IPS-18a (cell line): Measurements from ENCODE around the gene FAN1.
A peak's percentile ranks its signal among the peaks of the same experiment; 100 is the strongest.

ENCODE experiments used
- H3K27ac ChIP-seq: one replicate; pipeline ENCODE4 v1.5.1; 2013; ENCODE audit warnings: low read length
- H3K27me3 ChIP-seq: one replicate; pipeline ENCODE4 v1.6.1; 2013; ENCODE audit warnings: mild to moderate bottlenecking, low read length; ENCODE audit not compliant: control insufficient read depth, insufficient read depth
- H3K36me3 ChIP-seq: one replicate; pipeline ENCODE4 v1.6.1; 2013; ENCODE audit warnings: low read depth, low read length; ENCODE audit not compliant: control insufficient read depth
- H3K4me1 ChIP-seq: one replicate; pipeline ENCODE4 v1.6.1; 2013; ENCODE audit warnings: low read depth, low read length; ENCODE audit not compliant: control insufficient read depth
- H3K4me3 ChIP-seq: one replicate; pipeline ENCODE4 v1.5.1; 2013; ENCODE audit warnings: low read length
- H3K9ac ChIP-seq: one replicate; pipeline ENCODE4 v1.6.1; 2013; ENCODE audit warnings: mild to moderate bottlenecking, low read length, moderate library complexity
- H3K9me3 ChIP-seq: one replicate; pipeline ENCODE4 v1.6.1; 2013; ENCODE audit warnings: low read depth, low read length; ENCODE audit not compliant: control insufficient read depth

FAN1 gene

DNA sequence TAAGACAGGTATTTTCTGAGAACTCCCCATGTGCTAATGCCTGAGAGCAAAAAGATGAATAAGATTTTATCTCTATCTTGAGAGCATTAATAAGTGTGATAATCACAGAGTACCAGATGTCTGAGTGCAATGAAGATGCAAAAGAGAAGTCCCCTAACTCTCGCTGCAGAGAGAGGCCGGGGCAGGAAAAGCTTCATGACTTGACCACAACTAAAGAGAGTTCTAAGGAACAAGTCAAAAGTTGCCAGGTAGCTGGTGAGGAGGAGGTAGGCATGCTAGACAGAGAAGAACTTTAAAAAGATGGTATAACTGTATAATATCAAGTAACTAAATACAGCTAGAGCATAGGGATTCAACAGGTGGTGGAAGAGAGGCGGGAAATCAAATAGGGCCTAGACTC, 58.9 kb downstream of the FAN1 start:
- Histone ChIP-seq H3K4me3 (no peak overlapping the region), H3K27me3 (no peaks in the 10 kb centered on the region), H3K9ac (no peak overlapping the region), H3K36me3 (peaks cover 8% of the 10 kb centered on the region), H3K9me3 (no peaks in the 10 kb centered on the region), H3K27ac (no peak overlapping the region), H3K4me1 (no peaks in the 10 kb centered on the region)

GRCh38 chr15:30963681-30964080, 60.0 kb downstream of the FAN1 start:
- no peak overlapping the region for H3K4me3 ChIP-seq
- H3K9ac ChIP-seq: no peak overlapping the region
- no peak overlapping the region for H3K27ac ChIP-seq
- H3K9me3 ChIP-seq: no peaks in the 10 kb centered on the region
- no peaks in the 10 kb centered on the region for H3K4me1 ChIP-seq
- H3K27me3 ChIP-seq: no peaks in the 10 kb centered on the region
- no peaks in the 10 kb centered on the region for H3K36me3 ChIP-seq

DNA sequence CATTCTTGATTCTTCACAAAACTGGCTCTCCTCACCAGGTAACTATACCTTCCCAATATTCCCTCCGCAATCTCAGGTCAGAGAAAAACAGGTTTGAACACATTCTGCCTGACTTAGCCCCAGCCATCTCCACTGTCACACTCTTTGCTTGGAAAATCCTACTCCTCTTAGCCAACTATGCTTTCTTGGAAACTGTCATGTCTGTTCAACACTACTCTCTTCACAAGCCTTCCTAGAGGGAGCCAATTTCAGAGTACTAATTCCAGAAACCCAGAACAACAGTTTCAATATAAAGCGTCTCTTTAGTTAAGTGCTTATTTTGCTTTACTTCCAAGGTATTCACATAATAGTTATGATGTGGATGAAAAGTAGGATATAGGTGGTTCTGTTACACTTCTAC, 66.0 kb downstream of the FAN1 start:
- H3K27ac ChIP-seq: no peak overlapping the region
- peaks cover 13% of the 10 kb centered on the region for H3K36me3 ChIP-seq
- no peaks in the 10 kb centered on the region for H3K27me3 ChIP-seq

GRCh38 chr15:30973379-30973778, 69.7 kb downstream of the FAN1 start:
- no peak overlapping the region for H3K9ac ChIP-seq
- H3K36me3 ChIP-seq: peaks cover 15% of the 10 kb centered on the region
- no peak overlapping the region for H3K27ac ChIP-seq
- H3K9me3 ChIP-seq: no peaks in the 10 kb centered on the region
- no peak overlapping the region for H3K4me3 ChIP-seq
- H3K27me3 ChIP-seq: no peaks in the 10 kb centered on the region
- H3K4me1 ChIP-seq: no peaks in the 10 kb centered on the region

More for the DNA sequence above, 66.0 kb downstream of the FAN1 start:
- Histone ChIP-seq H3K9me3 (no peaks in the 10 kb centered on the region), H3K9ac (no peak overlapping the region), H3K4me1 (no peaks in the 10 kb centered on the region), H3K4me3 (no peak overlapping the region)

- Histone ChIP-seq H3K4me1 (no peaks in the 10 kb centered on the region), H3K27ac (no peak overlapping the region), H3K4me3 (no peak overlapping the region), H3K27me3 (no peaks in the 10 kb centered on the region), H3K9ac (no peak overlapping the region), H3K36me3 (peaks cover 15% of the 10 kb centered on the region), H3K9me3 (no peaks in the 10 kb centered on the region)
Measured at GRCh38 chr15:30974112-30974511, 70.4 kb downstream of the FAN1 start.

GRCh38 chr15:30978328-30978727, 74.6 kb downstream of the FAN1 start:
- H3K27ac ChIP-seq: no peak overlapping the region
- H3K36me3 ChIP-seq: peaks cover 7% of the 10 kb centered on the region
- no peaks in the 10 kb centered on the region for H3K4me1 ChIP-seq
- H3K4me3 ChIP-seq: no peak overlapping the region
- H3K9me3 ChIP-seq: no peaks in the 10 kb centered on the region
- no peak overlapping the region for H3K9ac ChIP-seq
- no peaks in the 10 kb centered on the region for H3K27me3 ChIP-seq

DNA sequence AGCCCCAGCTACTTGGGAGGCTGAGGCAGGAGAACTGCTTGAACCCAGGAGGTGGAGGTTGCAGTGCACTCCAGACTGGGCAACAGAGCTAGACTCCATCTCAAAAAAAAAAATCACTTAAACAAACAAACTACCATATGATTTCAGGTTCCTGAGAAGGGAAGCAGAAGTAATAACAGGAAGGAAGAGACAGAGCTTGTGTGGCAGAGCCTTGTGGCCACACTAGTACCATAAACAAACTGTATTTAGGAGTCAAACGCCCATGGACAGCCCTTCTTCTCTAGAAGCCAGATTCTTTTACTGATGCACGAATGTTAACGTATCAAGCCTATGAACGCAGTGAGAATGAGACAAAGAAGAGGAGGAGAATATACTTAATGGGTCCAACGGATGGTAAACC, 75.7 kb downstream of the FAN1 start:
- Histone ChIP-seq H3K4me3 (no peak overlapping the region), H3K9ac (no peak overlapping the region), H3K9me3 (no peaks in the 10 kb centered on the region), H3K36me3 (peaks cover 3% of the 10 kb centered on the region), H3K4me1 (no peaks in the 10 kb centered on the region), H3K27me3 (no peaks in the 10 kb centered on the region), H3K27ac (no peak overlapping the region)

DNA sequence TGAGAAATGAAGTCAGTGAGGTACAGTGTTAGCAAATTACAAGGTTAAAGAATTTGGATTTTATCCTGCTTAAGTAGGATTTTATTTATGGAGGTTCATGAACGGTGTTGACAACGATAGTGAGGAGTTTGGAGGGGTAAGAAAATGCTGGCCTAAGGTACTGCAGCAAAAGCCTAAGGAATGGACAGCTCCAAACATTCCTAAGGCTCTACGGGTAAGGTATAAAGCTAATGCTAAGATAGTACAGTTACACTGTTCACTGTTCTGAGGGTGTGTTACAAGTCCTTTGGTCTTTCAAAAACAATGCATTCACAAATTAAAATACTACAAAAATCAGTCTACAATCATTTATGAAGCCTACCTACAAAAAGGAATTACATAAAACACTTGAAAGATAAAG, 80.4 kb downstream of the FAN1 start:
- Histone ChIP-seq H3K36me3 (no peaks in the 10 kb centered on the region), H3K9me3 (no peaks in the 10 kb centered on the region), H3K27ac (no peak overlapping the region), H3K4me3 (no peak overlapping the region), H3K9ac (no peak overlapping the region), H3K4me1 (no peaks in the 10 kb centered on the region), H3K27me3 (no peaks in the 10 kb centered on the region)

DNA sequence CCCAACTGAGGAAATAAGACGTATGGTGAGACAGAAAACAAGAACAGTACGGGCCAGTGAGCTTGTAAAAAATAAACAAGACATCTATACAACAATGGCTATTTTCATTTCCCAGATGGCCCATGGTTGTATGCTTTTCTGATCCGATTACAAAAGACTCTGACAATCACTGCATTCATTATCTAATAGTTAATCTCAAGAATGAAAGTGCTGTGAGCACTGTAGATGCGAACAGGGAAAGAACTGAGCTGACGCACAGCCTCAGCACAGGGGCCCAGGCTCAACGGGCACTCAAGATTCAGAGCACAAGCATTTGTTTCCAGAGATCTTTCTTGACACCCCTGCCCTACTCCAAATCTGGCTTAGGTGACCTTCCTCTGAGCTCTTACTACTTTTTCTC, 80.8 kb downstream of the FAN1 start:
- H3K9ac ChIP-seq: no peak overlapping the region
- no peaks in the 10 kb centered on the region for H3K27me3 ChIP-seq
- H3K4me3 ChIP-seq: no peak overlapping the region
- H3K9me3 ChIP-seq: no peaks in the 10 kb centered on the region
- no peaks in the 10 kb centered on the region for H3K4me1 ChIP-seq
- H3K27ac ChIP-seq: no peak overlapping the region
- H3K36me3 ChIP-seq: no peaks in the 10 kb centered on the region

GRCh38 chr15:30985081-30985531, 81.4 kb downstream of the FAN1 start:
- Histone ChIP-seq H3K27ac (no peak overlapping the region), H3K27me3 (no peaks in the 10 kb centered on the region), H3K9me3 (no peaks in the 10 kb centered on the region), H3K9ac (no peak overlapping the region), H3K4me1 (peaks cover 3% of the 10 kb centered on the region), H3K4me3 (no peak overlapping the region), H3K36me3 (no peaks in the 10 kb centered on the region)

- H3K9ac ChIP-seq: no peak overlapping the region
Measured at GRCh38 chr15:30990036-30990435, 86.3 kb downstream of the FAN1 start.

DNA sequence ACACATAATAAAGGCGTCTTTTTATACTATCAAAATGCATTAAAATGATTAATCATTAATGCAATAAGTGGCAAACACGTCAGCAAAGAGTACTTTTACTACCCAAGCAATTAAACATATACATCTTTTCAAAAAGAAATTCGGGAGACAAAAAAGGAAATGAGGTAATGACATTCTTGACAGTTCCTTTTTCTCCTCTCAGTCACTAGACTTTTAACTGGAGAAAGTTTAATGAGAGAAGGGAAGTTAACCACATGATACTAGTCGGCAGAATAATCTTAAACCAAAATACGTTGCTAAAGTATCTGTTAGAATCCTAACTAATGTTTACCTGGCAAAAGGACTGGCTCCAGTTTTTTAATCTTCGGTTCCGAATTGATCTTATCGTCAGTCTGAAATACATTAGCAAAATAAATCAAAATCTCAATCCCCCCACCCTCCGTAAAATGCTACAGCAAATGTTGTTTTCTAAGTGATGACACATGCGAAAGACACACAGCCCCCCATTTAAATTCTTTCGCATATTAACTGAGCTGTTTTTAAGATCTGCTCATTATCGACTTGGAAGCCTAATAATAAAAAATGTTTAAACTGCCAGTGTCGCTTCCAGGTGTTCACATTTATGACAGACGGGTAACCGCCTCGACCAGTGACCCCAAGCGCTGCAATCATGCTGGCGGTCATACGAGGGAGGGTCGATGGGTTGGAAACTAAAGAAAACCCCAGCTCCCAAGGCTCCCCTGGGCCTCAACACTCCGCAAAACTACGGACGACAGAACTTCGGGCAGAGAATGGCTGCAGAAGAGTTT, 86.9 kb downstream of the FAN1 start:
- H3K9ac ChIP-seq: peak overlapping the region; percentile 59

More at GRCh38 chr15:30990036-30990435, 86.3 kb downstream of the FAN1 start:
- Histone ChIP-seq H3K27ac (no peak overlapping the region), H3K4me1 (peaks cover 8% of the 10 kb centered on the region), H3K36me3 (no peaks in the 10 kb centered on the region), H3K4me3 (peak overlapping the region; percentile 84), H3K9me3 (no peaks in the 10 kb centered on the region), H3K27me3 (no peaks in the 10 kb centered on the region)

More for the DNA sequence above, 86.9 kb downstream of the FAN1 start:
- no peaks in the 10 kb centered on the region for H3K9me3 ChIP-seq
- no peaks in the 10 kb centered on the region for H3K27me3 ChIP-seq
- no peaks in the 10 kb centered on the region for H3K36me3 ChIP-seq
- peak overlapping the region; percentile 84 for H3K4me3 ChIP-seq
- H3K27ac ChIP-seq: no peak overlapping the region
- peaks cover 8% of the 10 kb centered on the region for H3K4me1 ChIP-seq
